Measurements from ENCODE around the gene DACT2.
"Not testable (repeated sequence)": the region's sequence is repeated elsewhere in the genome, so short reads cannot be mapped to it uniquely, and the experiment has no call there.

The DACT2 gene

DNA sequence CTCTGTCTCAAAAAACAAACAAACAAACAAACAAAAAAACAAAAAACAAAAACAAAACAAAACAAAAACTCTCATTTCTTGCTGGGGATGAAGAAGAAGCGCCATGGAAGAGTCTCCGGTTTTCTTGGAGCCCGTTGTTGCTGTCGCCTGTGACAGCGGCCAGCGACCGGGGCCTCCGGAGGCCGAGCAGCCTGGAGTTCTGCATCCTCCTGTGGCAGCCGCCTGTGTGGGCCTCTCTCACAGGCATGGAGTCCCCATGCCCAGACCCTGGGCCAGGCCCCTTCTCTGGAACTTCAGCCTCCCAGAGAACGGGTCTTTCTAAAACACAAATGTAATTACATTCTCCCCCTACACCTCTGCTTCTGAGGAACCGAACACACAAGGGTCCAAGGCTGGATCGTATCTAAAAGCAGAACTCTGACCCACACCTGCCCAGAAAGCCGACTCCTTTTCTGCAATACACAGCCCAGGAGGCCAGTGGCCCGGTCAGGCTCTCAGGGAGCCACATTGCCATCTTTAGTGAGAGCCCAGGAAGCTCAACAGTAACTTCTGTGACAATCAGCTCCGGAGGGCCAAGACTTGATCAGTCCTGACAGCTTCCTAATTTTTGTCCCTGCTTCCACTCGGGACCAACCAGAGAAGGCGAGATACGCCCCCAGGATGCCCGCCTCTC lies 18.5 kb downstream of the DACT2 start:
- DNase-seq = no peak

DNA sequence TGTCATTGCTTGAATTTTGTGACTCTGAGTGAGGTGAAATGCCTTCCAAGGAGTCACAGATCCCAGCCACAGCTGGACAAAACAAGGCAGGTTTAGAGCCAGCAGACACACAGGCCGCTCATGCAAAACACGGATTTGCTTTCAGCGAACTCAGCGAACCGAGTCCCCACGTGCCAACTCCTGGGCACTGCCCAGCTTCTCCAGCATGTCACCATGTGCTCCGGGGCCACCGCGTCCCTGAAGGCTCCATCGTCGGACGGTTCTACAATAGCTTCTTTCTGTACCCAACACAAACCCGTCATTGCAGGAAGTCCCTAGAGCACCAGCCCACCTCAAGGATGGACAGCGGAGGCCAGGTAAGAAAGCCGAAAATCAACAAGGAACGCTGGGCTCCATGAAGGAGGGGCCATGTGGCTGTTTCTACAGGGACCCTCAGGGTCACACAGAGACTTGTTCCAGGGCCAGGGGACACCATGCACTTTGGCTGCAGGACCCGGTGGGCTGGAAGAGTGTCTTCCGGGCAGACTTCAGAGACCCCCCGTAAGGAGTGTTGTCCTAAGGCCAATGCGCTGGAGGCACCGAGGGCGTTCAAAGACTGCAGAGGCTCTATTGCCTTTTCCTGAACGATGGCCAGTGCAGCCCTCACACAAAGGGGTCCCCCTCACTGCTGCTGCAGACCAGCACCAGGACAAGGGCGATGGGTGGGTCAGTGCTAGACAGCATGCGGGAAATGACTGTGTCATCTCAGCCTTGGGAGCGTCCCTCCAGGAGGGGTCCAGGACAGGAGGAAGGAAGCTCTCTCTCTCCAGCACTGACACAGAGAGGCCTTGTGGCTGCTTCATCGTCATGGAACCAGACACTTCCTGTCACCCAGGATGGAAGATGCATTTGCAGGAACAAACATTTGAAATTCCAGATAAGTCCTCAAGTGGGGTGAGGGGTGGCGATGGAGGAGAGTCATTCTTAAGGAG lies 19.8 kb downstream of the DACT2 start:
- DNase-seq = no peak

DNA sequence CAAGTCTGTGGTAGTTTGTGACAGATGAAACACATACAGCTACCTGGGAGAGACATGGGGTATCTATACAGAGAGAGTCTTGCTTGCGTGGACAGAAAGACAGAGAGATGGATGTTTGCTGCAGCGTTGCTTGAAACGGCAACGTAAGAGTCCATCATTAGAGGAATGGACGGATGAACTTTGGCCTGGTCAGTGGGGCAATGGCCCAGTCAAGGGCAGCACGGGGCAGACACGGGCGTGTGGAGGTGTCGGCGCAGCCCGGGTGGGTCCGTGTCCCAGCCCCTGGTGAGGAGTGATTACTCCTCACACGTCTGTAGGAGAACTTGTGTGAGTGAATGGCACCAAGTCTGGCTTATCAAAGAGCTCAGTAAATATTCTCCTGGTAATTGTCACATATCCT lies 21.9 kb downstream of the DACT2 start:
- DNase-seq = no peak

DNA sequence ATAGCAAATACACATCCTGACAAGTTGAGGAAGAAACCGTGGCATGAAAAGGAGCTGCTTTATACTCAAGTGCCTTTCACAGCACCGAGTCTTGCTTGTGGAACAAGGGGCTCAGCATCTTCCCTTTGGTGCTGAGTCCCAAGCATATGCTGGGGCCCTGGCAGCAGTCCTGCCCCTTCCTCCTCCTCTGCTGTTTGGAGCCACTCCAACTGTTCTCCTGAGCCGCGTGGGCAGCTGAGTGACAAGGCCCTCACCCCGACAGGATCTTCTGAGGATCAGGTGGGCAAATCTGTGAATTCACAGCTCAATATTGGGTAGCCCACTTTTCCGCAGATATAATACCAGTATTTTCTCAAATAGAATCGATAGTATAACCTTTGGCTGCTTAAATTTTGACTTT lies 24.7 kb downstream of the DACT2 start:
- no peak for DNase-seq

DNA sequence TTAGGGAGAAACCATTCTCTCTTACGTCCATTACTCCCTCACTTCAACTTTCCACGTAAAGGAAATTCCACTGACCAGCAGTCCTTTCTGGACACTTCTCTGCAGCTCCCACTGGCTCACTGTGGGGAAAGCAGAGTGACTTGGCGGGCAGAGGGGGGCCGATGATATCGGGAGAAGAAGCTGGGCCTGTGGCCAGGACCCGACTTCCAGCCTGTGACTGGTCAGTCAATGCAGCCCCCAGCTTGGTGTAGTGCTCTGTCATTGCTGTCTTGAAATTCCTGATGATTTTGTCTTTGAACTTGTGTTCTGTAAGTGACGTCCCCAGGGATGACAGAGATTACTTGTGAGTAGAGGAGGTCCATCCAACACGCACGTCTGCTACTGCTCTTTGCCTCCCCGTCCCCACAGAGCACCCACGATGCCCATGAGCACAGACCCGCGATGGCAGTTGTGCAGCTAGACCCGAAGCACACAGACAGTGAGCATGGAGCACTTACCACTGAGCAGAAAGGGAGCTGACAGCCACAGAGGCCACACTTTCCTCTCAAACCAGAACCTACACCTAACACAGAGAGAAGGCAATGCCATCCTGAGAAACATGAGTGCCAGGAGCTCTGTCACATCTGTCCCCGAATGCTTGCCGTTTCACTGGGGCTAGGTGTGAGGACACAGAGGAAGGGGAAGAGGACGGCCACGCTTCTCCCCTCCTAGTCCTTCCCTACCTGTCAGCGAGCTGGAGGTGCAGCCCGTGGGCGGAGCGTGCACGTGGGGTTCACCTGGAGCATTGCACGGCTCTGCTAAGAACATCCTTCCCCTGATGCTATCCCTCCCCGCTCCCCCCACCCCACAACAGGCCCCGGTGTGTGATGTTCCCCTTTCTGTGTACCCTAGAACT lies 25.7 kb downstream of the DACT2 start:
- no peak for DNase-seq

DNA sequence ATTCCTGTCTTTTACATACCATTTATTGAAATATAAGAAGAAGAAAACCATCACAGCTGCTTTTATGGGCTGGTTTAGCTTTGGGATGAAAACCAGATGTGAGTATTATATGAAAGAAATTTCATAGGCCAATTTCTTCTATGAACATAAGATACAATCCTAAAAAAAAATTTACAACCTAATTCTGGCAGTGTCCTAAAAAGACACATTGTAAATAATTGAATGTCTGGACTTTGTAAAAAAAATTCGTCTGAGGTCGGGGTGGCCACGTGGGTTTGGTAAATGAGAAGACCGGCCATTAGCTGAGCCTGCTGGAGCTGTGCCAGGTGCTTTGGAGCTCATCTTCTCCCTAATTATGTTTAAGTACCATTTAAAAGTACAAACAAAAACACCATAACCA lies 26.8 kb downstream of the DACT2 start:
- peak; percentile 52 for DNase-seq

DNA sequence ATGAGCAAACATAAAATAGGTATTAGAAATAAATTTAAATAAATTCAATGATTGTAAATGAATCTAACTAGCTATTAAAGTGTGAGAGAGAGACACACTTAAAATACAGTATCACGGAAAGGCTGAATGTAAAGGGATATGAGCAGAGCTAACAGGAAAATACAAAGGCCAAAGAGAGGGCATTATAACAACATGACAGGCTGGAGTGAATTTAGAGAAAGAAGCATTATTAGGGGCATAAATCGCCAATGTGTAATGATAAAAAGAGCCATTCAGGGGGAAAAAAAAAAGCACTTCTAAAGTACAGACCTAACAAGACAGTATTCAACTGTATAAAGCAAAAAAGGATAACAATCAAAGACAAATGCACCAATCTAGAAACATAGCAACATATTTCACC lies 28.1 kb downstream of the DACT2 start:
- no peak for DNase-seq

DNA sequence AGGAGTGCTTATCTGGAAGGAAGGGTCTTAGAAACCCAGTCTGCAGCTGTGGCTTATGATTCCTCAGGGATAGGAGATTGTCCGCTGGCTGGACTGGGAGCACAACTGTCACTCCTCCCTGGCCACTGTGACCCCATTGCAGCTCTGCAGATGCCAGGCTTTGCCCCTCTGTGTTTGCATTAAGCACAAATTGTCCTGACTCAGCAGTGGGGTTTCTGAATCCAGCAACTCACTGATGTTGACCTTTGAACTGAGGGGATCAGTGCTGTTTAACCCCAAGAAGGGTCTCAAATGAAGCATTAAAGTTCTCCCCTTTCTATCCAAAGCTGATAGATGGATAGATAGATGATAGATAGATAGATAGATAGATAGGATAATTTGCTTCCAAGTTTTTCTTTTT lies 29.5 kb downstream of the DACT2 start:
- no peak for DNase-seq

DNA sequence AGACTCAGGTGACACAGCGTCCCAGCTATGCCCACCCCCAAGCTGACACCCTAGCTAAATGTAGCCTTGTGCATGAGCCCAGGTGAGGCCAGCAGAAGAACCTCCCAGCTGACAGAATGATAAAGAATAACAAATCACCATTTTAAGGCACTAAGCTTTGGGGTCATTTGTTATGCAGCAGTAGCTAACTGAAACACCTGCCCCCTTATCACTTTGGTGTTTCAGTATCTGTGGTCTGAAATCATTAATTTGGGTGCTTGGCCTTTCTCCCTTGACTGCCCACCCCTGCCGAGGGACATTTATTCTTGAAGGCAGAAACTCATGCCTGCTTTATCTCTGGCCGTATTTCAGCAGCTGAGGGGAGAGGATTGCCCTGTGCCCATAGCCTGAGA lies 30.0 kb downstream of the DACT2 start:
- DNase-seq = no peak

DNA sequence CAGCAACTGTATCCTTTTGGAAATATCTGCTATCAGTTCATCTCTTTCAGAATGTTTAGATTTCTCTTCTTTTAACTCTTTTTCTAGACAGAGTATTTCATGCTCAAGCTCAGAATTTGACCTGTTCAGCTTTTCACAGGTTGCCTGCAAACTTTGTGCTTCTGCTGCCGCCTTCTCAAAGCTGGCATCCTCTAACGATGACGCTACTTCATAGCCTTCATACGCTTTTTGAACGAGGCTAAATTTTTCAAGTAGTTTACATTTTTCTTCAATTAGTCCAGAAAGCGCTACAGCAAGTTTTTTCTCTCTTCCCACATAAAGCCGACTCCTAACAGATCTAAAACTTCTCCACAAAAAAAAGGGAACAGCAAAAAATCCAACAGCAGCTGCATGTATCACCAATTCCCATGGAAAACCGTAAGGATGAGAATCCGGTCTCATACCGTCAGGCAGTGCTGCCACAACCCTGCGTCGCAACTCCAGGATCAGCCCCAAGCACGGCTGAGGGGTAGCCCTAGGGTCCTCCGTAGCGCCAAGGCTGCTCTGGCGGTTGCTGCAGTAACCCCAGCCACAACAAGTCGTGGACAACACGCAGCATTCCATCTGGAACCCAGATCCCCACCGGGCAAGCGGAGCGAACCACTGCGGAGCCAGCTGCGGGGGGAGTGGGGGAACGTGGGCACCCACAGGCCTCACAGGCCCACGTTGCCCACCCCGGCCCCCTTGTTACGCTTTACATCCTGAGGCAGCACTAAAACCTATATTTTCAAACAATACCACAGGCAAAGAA lies 30.6 kb downstream of the DACT2 start:
- DNase-seq = no peak

DNA sequence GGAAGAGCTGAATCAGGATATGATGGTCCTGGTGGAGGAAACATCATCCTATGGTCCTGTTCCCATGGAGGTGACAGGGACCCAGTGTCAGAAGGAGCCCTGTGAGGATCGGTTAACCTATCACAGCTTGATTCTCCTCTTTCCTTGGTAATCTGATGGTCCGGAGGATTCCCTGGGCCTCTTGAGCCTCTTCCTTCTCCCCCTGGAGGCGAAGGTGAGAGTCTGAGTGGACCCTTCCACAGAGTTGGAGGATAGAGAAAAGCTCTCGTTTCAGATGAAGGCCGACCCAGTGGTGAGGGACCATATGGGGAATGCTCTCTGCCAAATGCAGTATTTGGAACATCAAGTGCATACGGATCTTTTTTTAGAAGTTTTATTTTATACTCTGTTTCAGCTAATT lies 32.1 kb downstream of the DACT2 start:
- not testable (repeated sequence) for DNase-seq

DNA sequence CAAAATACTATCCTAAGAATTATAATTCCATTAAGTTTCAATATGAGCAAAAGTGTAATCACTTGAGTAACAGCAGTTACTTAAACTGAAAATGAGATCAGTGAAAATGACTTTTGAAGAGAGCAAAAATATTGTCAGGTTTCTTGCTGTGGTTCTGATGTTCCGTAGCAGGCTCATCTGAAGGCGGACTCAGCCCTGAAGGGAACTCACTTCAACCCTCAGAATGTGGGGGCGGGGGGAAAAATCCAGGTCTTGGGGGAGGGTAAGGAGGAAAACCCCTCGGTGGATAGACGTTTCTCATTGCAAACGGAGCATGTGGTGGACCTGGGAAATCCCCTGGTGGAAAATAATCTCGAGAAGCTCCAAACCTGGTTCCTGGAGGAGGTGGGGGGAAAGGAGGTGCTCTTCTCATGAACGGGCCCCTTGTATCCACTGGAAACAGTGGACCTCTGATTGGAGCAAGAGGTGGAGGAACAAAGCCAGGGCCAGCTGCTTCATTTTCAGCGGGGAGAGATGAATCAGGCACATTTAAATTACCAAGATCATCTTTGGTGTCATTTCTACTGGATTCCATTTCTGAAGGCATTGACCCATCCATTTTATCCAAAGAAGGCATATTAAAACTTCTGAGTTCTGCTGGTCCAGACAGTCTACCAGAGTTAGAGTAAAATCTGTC lies 32.7 kb downstream of the DACT2 start:
- not testable (repeated sequence) for DNase-seq

DNA sequence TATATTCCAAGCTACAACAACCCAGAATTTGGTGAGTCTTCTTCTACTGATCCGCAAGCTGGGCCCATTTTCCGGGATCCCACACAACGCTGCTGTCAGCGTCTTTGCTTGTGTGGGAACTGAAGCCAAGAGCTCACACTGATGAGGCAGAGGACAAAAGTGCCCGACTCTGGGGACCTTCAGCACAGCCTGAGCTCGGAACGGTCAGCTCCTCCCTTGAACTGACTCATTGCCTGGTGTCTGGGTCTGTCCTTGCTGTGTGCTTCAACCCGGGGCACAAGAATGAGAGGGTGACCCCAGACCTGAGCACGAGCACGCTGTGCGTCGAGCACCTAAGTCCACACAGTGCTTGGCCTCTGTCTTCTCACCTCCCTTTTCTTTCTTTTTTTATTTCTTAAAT lies 33.5 kb downstream of the DACT2 start:
- no peak for DNase-seq

DNA sequence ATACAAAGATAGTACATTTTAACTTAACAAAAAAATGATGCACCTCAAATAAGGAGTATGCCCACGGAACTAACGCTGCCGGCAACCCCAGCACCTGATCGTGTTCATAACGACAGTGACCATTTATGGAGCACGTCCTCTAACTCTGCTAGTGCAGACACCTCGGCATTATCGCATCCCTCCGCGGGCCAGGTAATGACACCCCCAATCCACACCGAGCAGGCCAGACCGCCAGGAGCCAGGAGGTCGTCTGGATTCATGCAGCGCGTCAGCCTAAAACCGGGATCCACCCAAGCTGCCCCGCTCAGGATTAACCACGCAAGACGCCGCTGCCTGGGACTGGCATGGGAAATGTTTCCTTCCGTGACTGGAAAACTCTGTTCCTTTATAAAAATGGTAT lies 34.1 kb downstream of the DACT2 start:
- DNase-seq = no peak

DNA sequence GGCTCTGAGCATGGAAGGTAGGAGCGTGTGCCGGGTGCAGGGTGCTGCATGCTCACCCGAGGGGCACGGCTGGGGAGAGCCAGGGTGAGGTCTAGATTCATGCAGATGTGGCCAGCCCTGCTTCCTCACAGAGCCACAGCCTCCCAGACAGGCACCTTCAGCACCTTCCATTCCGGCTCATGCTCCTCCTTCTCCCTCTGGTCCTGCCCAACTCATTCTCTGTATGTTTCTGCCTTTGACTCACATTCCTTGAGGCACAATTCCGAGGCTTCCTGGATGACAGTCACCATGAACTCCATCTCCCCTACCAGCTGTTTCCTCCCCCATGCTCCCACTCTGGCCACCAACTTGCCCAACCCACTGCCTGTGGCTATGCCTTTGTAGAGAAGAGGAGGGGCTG lies 35.4 kb downstream of the DACT2 start:
- no peak for DNase-seq

DNA sequence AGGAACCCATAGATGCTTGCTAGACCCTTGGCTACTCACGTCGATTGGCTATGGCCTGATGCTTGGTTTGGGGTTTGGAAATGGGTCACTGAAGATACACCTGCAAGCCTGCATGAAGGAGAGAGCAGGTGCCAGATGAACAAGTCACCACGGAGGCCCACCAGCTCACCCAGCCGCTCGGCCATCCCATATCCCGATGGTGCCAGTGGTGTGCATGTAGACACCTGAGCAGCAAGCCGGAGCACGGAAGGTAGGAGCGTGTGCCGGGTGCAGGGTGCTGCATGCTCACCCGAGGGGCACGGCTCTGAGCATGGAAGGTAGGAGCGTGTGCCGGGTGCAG lies 35.9 kb downstream of the DACT2 start:
- DNase-seq = no peak

DNA sequence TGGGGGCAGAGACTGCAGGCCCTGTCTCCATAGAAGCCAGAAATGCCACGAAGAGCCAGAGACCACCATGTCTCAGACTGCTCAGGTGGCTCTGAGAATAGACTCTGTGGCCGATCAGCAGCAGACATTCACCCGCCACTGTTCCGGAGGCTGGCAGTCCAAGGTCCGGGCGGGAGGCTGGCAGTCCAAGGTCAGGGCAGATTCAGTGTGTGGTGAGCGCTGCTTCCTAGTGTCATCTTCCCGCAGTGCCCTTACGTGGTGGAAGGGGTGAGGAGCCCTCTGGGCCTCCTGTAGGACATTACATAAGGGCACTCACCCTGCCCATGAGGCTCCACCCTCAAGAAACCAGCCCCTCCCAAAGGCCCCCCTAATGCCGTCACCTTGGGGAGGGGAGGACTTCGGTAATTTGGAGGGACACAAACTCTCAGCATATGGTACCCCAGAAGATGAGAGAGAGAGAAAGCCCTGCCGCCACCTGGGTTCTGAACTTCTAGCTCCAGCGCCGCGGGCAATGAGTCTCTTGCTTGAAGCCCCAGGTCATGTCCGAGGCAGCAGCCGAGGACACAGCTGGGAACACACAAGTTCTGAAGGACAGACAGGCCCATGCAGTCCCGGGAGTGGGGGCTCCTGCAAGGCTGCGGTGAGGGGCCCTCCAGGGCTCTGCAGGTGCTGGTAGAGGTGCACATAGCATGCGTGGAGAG lies 36.4 kb downstream of the DACT2 start:
- no peak for DNase-seq

DNA sequence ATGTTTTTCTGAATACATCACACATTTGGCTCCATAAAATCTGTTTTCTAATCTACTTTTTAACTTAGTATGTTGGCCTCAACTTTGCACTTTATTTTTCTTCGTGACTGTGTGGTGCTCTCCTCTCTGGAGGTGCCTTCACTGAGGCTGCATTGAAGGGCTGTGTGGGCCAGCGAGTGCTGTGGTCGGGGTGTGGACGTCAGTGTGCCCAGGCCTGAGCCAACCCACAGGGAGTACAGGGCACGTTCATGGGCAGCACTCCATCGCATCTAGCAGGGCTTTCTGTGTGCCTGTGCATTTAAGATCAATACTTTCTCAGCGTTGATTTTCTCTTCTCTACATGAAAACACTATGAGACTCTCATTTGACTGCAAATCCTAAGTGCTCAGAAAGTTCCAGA lies 37.8 kb downstream of the DACT2 start:
- DNase-seq = no peak

DNA sequence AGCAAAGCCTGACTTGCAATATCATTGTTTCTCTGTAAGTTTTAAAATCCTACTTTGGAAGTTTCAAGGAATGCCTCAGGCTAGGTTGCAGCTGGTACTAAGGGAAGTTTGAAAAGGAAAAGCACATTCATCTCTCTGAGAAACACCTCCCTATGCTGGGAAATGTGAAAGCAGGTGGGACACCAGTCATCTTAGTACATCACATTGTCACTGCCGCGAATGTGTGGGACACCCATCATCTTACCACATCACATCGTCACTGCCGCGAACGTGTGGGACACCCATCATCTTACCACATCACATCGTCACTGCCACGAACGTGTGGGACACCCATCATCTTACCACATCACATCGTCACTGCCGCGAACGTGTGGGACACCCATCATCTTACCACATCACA lies 38.3 kb downstream of the DACT2 start:
- not testable (repeated sequence) for DNase-seq

DNA sequence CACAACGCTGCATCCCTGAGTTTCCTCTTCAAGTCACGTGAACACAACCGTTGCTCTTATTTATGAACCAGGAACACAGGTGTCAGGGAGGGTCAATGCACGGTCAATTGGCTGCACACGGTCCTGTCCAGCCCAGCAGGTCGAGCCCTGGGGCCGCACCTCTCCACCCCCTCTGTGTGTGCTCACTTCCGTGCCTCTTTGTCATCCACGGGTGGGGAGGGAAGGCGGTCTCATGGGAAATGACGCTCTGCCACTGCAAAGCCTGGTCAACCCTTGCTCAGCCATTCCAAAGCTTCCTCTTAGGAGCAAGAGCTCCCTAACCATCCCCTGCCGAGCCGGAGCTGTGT lies 38.7 kb downstream of the DACT2 start:
- DNase-seq = no peak

All from NCI-H510A (cell line).